C4-2B (cell line): ENCODE data around the gene ZNF584.

Experiments
- ZFX ChIP-seq: fragments of 450-650 bp; IDR thresholded peaks from 2 replicates; pipeline ENCODE4 v1.6.1; 2017
- TF ChIP-seq, protein P1 (sequence below): fragments of 450-650 bp; conservative IDR thresholded peaks from 2 replicates; pipeline ENCODE4 v1.5.1; 2017; ENCODE audit warnings: mild to moderate bottlenecking

GRCh38 chr19:58386576-58387337 lies 21.7 kb upstream of the ZNF584 start, which contains the start of gene RPS5:
- TF ChIP-seq, protein P1, sequence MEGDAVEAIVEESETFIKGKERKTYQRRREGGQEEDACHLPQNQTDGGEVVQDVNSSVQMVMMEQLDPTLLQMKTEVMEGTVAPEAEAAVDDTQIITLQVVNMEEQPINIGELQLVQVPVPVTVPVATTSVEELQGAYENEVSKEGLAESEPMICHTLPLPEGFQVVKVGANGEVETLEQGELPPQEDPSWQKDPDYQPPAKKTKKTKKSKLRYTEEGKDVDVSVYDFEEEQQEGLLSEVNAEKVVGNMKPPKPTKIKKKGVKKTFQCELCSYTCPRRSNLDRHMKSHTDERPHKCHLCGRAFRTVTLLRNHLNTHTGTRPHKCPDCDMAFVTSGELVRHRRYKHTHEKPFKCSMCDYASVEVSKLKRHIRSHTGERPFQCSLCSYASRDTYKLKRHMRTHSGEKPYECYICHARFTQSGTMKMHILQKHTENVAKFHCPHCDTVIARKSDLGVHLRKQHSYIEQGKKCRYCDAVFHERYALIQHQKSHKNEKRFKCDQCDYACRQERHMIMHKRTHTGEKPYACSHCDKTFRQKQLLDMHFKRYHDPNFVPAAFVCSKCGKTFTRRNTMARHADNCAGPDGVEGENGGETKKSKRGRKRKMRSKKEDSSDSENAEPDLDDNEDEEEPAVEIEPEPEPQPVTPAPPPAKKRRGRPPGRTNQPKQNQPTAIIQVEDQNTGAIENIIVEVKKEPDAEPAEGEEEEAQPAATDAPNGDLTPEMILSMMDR: no peak
- TF ChIP-seq ZFX: peak; percentile 83
